Vagina (tissue), 2 donors: ENCODE data around the gene MED12L.

Source experiments
- CTCF ChIP-seq, 3 experiments: fragments of 450-650 bp in 2 of 3; fragments of 200-600 bp in 1 of 3; sonication (generic) in 1 of 3; IDR thresholded peaks; one replicate each; pipeline ENCODE4 v1.5.1; 2017 to 2019; ENCODE audit warnings: antibody characterized with exemption in 3 of 3, mild to moderate bottlenecking in 2 of 3, moderate library complexity in 2 of 3
- POLR2A ChIP-seq, 2 donors: fragments of 450-650 bp; IDR thresholded peaks; one replicate each; pipeline ENCODE4 v1.6.1; 2017; ENCODE audit warnings: antibody characterized with exemption in 2 of 2, mild to moderate bottlenecking in 2 of 2, moderate library complexity in 2 of 2
- POLR2AphosphoS5 ChIP-seq, 2 donors: sonication (generic); formaldehyde crosslinking; IDR thresholded peaks; one replicate each; pipeline ENCODE4 v1.9.0; 2017; ENCODE audit warnings: antibody characterized with exemption in 2 of 2, mild to moderate bottlenecking in 2 of 2, low read depth in 1 of 2; ENCODE audit not compliant: insufficient read depth in 1 of 2

- no peak for TF ChIP-seq CTCF (IDR thresholded peaks at IDR 0.05)
- no peak for TF ChIP-seq POLR2AphosphoS5 (IDR thresholded peaks at IDR 0.05; ENCODE audit: insufficient read depth in 1 of 2, low read depth in 1 of 2)
- TF ChIP-seq POLR2A (IDR thresholded peaks at IDR 0.05), result no peak
These were observed 111.0 kb downstream of the MED12L start for GRCh38 chr3:151196434-151196833.
